Peyer's patch (tissue), 4 donors: Measurements from ENCODE around the gene GALNT12.

ENCODE experiments used
- CTCF ChIP-seq, 6 experiments: fragments of 450-650 bp in 4 of 6; fragments of 200-600 bp in 2 of 6; sonication (generic) in 1 of 6; IDR thresholded peaks; one replicate each; pipeline ENCODE4 v1.5.1; 2017 to 2019; ENCODE audit warnings: antibody characterized with exemption in 6 of 6, mild to moderate bottlenecking in 3 of 6, moderate library complexity in 1 of 6
- POLR2A ChIP-seq, 2 donors: fragments of 450-650 bp; IDR thresholded peaks; one replicate each; pipeline ENCODE4 v1.5.1; 2017; ENCODE audit warnings: antibody characterized with exemption in 2 of 2, mild to moderate bottlenecking in 2 of 2, moderate library complexity in 2 of 2

- no peak for TF ChIP-seq CTCF (IDR thresholded peaks at IDR 0.05)
- no peak for TF ChIP-seq POLR2A (IDR thresholded peaks at IDR 0.05)
Observed at GRCh38 chr9:98864281-98865174, 57.1 kb downstream of the GALNT12 start.
